ENCODE measurements around the gene GRM8.

Gene GRM8

GRCh38 chr7:127039541-127039940, 213.2 kb downstream of the GRM8 start:
- in situ Hi-C loops (cut with MboI; ENCODE audit: low sequenced_read_pairs, unreplicated experiment) = no loop called here
- TF ChIP-seq CTCF (IDR thresholded peaks at IDR 0.05; ENCODE audit: borderline replicate concordance, control extremely low read depth, extremely low read depth, insufficient read depth, missing control alignments) = no peak
- DNase-seq (ENCODE audit: low spot score) = no peak

- DNase-seq (ENCODE audit: low spot score) = no peak
- TF ChIP-seq CTCF (IDR thresholded peaks at IDR 0.05; ENCODE audit: borderline replicate concordance, control extremely low read depth, extremely low read depth, insufficient read depth, missing control alignments) = no peak
- in situ Hi-C loops (cut with MboI; ENCODE audit: low sequenced_read_pairs, unreplicated experiment) = no loop called here
Observed at GRCh38 chr7:127035203-127035849, 217.4 kb downstream of the GRM8 start.

- in situ Hi-C loops (cut with MboI; ENCODE audit: low sequenced_read_pairs, unreplicated experiment) = no loop called here
- no peak for DNase-seq (ENCODE audit: low spot score)
- TF ChIP-seq CTCF (IDR thresholded peaks at IDR 0.05; ENCODE audit: borderline replicate concordance, control extremely low read depth, extremely low read depth, insufficient read depth, missing control alignments) = no peak
Observed at GRCh38 chr7:127034186-127034806, 218.4 kb downstream of the GRM8 start.

GRCh38 chr7:127029823-127030222, 222.9 kb downstream of the GRM8 start:
- in situ Hi-C loops (cut with MboI; ENCODE audit: low sequenced_read_pairs, unreplicated experiment) = no loop called here
- no peak for DNase-seq (ENCODE audit: low spot score)
- TF ChIP-seq CTCF (IDR thresholded peaks at IDR 0.05; ENCODE audit: borderline replicate concordance, control extremely low read depth, extremely low read depth, insufficient read depth, missing control alignments) = no peak

- DNase-seq (ENCODE audit: low spot score) = no peak
- no peak for TF ChIP-seq CTCF (IDR thresholded peaks at IDR 0.05; ENCODE audit: borderline replicate concordance, control extremely low read depth, extremely low read depth, insufficient read depth, missing control alignments)
Observed at GRCh38 chr7:127021857-127022256, 230.9 kb downstream of the GRM8 start.

GRCh38 chr7:127021019-127021738, 231.6 kb downstream of the GRM8 start:
- TF ChIP-seq CTCF (IDR thresholded peaks at IDR 0.05; ENCODE audit: borderline replicate concordance, control extremely low read depth, extremely low read depth, insufficient read depth, missing control alignments) = no peak
- in situ Hi-C loops (cut with MboI; ENCODE audit: low sequenced_read_pairs, unreplicated experiment) = no loop called here

More at GRCh38 chr7:127021857-127022256, 230.9 kb downstream of the GRM8 start:
- in situ Hi-C loops (cut with MboI; ENCODE audit: low sequenced_read_pairs, unreplicated experiment) = no loop called here

More at GRCh38 chr7:127021019-127021738, 231.6 kb downstream of the GRM8 start:
- no peak for DNase-seq (ENCODE audit: low spot score)

Measured in GM13976 (cell line).